ENCODE results near the gene ATG13. TPM values are rescaled to one million over a fixed set of nuclear protein-coding genes. Genes with fewer than 3 reads are reported as not detected.

ATG13 gene
- total and polyA plus RNA-seq, 3 donors from 2014 or later: 176 to 224 (median 203) TPM

DNA sequence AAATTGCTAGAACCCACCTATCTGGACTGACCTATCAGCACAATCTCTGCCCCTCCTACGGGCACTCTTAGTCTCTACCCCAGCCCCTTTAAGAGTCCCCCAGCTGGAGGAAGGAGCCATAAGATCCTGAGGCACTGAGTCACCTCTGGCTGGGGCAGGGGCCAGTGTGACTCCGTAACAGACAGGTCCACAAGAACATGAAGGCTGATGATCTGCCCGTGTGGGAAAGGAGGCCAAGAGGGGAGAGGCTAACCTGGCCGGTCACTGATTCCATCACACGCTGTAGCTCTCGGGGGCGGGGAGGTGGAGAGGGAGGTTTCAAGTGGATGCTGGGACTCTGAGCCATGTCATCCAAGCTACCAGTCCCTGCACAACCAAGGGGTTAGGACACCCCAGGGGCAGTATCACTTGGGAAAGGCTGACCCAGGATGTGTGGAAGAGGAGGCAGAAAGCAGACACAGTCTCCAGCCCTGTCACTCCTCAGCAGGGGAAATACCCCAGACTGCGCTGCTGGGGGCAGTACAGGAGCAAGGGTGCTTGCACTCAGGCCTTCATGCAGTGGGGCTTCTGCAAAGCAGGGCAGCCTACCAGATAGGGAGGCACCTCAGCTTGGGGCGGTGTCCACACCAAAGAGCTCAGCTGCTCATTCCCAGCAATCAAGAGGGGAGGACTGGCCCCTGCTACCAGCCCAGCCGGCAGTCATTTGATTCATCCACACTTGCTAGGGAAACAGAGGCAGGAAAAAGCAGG, 60.8 kb downstream of the ATG13 start:
- Histone ChIP-seq H3K36me3 (ENCODE audit: low read depth, missing control alignments) (no peaks in the 10 kb centered on the region), H3K9me3 (no peaks in the 10 kb centered on the region), H3K27ac (no peak overlapping the region), H3K27me3 (no peaks in the 10 kb centered on the region), H3K4me1 (peaks cover 20% of the 10 kb centered on the region), H3K4me3 (no peak overlapping the region)
- 81 to 84% methylated on average over 8 to 10 of the region's 10 CpGs for WGBS, 2 donors
- intact Hi-C loops (cut with DNase I; ENCODE audit: low total_unique reads): no loop called here
- TF ChIP-seq CTCF (IDR thresholded peaks at IDR 0.05): no peak
- no peak for DNase-seq

DNA sequence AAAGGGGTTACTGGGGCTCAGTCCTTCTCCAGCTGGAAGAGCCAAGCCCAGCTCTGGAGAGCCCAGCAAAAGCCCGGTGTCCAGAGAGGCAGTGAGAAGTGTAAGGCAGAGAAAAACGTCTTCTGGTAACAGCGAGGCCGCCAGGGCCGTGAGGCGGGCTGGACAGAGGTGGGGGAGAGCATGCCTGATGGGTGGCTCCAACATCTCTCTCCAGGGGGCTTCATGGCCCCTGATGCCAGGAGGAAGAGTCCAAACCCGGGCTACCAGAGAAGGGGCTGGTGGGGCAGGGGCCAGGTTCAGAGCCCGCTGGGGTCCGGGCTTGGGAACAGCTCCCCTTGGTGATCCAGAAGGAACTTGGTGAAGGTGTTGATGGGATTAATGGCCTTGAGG, 61.4 kb downstream of the ATG13 start:
- peaks cover 20% of the 10 kb centered on the region for H3K4me1 ChIP-seq
- WGBS, 2 donors: 88 to 100% methylated on average over 4 to 9 of the region's 9 CpGs
- TF ChIP-seq POLR2A (IDR thresholded peaks at IDR 0.05): no peak
- TF ChIP-seq CTCF (IDR thresholded peaks at IDR 0.05): no peak
- no peak for DNase-seq
- H3K27me3 ChIP-seq: no peaks in the 10 kb centered on the region
- H3K27ac ChIP-seq: no peak overlapping the region
- no peak overlapping the region for H3K4me3 ChIP-seq
- no peaks in the 10 kb centered on the region for H3K36me3 ChIP-seq (ENCODE audit: low read depth, missing control alignments)
- intact Hi-C loops (cut with DNase I; ENCODE audit: low total_unique reads): no loop called here
- H3K9me3 ChIP-seq: no peaks in the 10 kb centered on the region

DNA sequence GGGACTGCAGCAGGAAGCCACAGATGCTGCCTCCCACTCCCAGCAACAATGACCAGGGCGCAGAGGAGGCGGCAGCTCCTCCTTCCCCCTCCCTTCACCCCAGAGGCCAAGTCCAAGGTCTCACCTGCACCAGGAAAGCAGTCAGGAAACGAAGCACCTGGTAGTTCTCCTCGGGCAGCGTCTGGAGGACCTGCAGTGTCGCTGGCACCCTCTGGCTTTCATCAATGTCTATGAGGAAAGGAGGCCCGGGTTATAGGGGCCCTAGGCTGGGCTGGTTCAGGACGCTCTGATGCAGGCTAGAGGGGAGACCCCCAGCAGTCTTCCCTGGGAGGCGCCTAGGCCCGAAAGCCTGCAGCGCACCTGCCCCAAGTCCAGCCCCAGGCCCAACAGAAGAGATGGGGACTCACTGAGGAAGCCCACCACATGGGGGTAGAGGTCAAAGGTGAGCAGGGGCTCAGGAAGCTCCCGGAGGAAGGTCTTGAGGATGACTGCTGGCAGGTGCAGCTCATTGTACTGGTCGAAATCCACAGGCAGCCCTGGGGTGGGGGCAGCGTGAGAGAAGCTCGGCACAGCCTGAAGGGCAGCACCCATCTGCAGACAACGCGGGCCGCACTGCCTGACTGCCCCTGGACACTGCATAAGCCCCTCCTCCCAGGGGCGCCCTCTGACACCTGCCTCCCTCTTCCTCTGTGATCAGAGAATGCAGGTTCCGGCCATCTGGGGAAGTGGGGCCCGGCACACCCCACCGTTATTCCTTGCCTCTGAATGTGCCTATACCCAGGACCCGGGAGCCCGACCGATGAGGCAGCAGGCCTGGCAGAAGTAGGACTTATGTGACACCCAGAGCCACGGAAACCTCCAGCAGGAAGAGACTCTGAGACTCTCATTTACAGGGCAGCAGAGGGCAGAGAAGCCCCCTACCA, 62.1 kb downstream of the ATG13 start:
- Histone ChIP-seq H3K9me3 (no peaks in the 10 kb centered on the region), H3K27ac (no peak overlapping the region), H3K36me3 (ENCODE audit: low read depth, missing control alignments) (no peaks in the 10 kb centered on the region), H3K27me3 (no peaks in the 10 kb centered on the region), H3K4me3 (no peak overlapping the region), H3K4me1 (peaks cover 14% of the 10 kb centered on the region)
- intact Hi-C loops (cut with DNase I; ENCODE audit: low total_unique reads): no loop called here
- DNase-seq: no peak
- WGBS, 2 donors: 88 to 90% methylated on average over 24 to 26 of the region's 26 CpGs
- TF ChIP-seq POLR2A (IDR thresholded peaks at IDR 0.05) (no peak), CTCF (IDR thresholded peaks at IDR 0.05) (no peak)

GRCh38 chr11:46680164-46680760, 62.9 kb downstream of the ATG13 start:
- Histone ChIP-seq H3K27me3 (no peaks in the 10 kb centered on the region), H3K4me1 (peaks cover 7% of the 10 kb centered on the region), H3K4me3 (no peak overlapping the region), H3K9me3 (no peaks in the 10 kb centered on the region), H3K27ac (no peak overlapping the region), H3K36me3 (ENCODE audit: low read depth, missing control alignments) (no peaks in the 10 kb centered on the region)
- WGBS, 2 donors: 86 to 91% methylated on average over 12 to 21 of the region's 21 CpGs
- DNase-seq: no peak
- intact Hi-C loops (cut with DNase I; ENCODE audit: low total_unique reads): no loop called here
- no peak for TF ChIP-seq POLR2A (IDR thresholded peaks at IDR 0.05)
- TF ChIP-seq CTCF (IDR thresholded peaks at IDR 0.05): no peak
